ENCODE results near the gene ATP8A1.

- TF ChIP-seq CTCF (IDR thresholded peaks at IDR 0.05) (no peak), NR3C1 (CRISPR knock-in tag; conservative IDR thresholded peaks at IDR 0.05; ENCODE audit: low read depth) (no peak), ATF6 (CRISPR knock-in tag; IDR thresholded peaks at IDR 0.05) (no peak), CREB1 (CRISPR knock-in tag; IDR thresholded peaks at IDR 0.05) (no peak), ELF4 (CRISPR knock-in tag; IDR thresholded peaks at IDR 0.05; ENCODE audit: low read depth) (no peak)
- TF ChIP-seq, protein P1, sequence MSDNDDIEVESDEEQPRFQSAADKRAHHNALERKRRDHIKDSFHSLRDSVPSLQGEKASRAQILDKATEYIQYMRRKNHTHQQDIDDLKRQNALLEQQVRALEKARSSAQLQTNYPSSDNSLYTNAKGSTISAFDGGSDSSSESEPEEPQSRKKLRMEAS (CRISPR knock-in tag; IDR thresholded peaks at IDR 0.05) = no peak
These were observed 166.9 kb downstream of the ATP8A1 start for GRCh38 chr4:42490015-42490414.
